Vagina (tissue), 2 donors: Measurements from ENCODE around the gene RAB12. TPM values are rescaled to one million over a fixed set of nuclear protein-coding genes. Genes with fewer than 3 reads are reported as not detected.

Source experiments
- DNase-seq, 2 donors: peaks; one replicate each; pipeline ENCODE4 v3.0.0-alpha.2; 2017; ENCODE audit errors: extremely low spot score in 2 of 2
- H3K27ac ChIP-seq: fragments of 200-600 bp; sonication (generic); one replicate; pipeline ENCODE4 v1.5.1; 2019
- H3K27me3 ChIP-seq: fragments of 200-600 bp; sonication (generic); one replicate; pipeline ENCODE4 v1.5.1; 2019
- H3K36me3 ChIP-seq, 2 donors: fragments of 200-600 bp; sonication (generic); one replicate each; pipeline ENCODE4 v1.5.1; 2017 to 2019
- H3K4me1 ChIP-seq: fragments of 200-600 bp; sonication (generic); one replicate; pipeline ENCODE4 v1.5.1; 2019
- H3K4me3 ChIP-seq, 2 donors: fragments of 200-600 bp; sonication (generic); 1 replicate in 1 of 2; 2 replicates in 1 of 2; pipeline ENCODE4 v1.5.1; 2016 to 2019
- H3K9me3 ChIP-seq: fragments of 200-600 bp; sonication (generic); one replicate; pipeline ENCODE4 v1.5.1; 2019
- CTCF ChIP-seq, 3 experiments: fragments of 450-650 bp in 2 of 3; fragments of 200-600 bp in 1 of 3; sonication (generic) in 1 of 3; IDR thresholded peaks; one replicate each; pipeline ENCODE4 v1.5.1; 2017 to 2019; ENCODE audit warnings: antibody characterized with exemption in 3 of 3, mild to moderate bottlenecking in 2 of 3, moderate library complexity in 2 of 3
- POLR2A ChIP-seq, 2 donors: fragments of 450-650 bp; IDR thresholded peaks; one replicate each; pipeline ENCODE4 v1.6.1; 2017; ENCODE audit warnings: antibody characterized with exemption in 2 of 2, mild to moderate bottlenecking in 2 of 2, moderate library complexity in 2 of 2
- POLR2AphosphoS5 ChIP-seq, 2 donors: sonication (generic); formaldehyde crosslinking; IDR thresholded peaks; one replicate each; pipeline ENCODE4 v1.9.0; 2017; ENCODE audit warnings: antibody characterized with exemption in 2 of 2, mild to moderate bottlenecking in 2 of 2, low read depth in 1 of 2; ENCODE audit not compliant: insufficient read depth in 1 of 2
- intact Hi-C: fragments of 100-400 bp; cut with DNase I; formaldehyde crosslinking; loops from one replicate; pipeline ENCODE4 v1.15.1; 2023
- total RNA-seq: library from RNA; depleted of rRNA; stranded (reverse); fragments of >200 nt; gene quantifications from one replicate; pipeline ENCODE4 v1.2.3, GENCODE V29; 2016

RAB12 gene
- total RNA-seq, 1 donor from 2014 or later, result 35.8 TPM

GRCh38 chr18:8657050-8657820, 48.0 kb downstream of the RAB12 start:
- Histone ChIP-seq H3K36me3 (no peaks in the 10 kb centered on the region), H3K27me3 (no peaks in the 10 kb centered on the region), H3K4me3 (no peak overlapping the region), H3K9me3 (no peaks in the 10 kb centered on the region), H3K27ac (no peak overlapping the region), H3K4me1 (peaks cover 5% of the 10 kb centered on the region)
- no peak for TF ChIP-seq CTCF (IDR thresholded peaks at IDR 0.05)
- no peak for TF ChIP-seq POLR2AphosphoS5 (IDR thresholded peaks at IDR 0.05; ENCODE audit: insufficient read depth in 1 of 2, low read depth in 1 of 2)
- TF ChIP-seq POLR2A (IDR thresholded peaks at IDR 0.05), result no peak
- intact Hi-C loops, result loop anchor here (10.0 kb wide), 1 partner anchor 328 kb away; no protein-coding TSS in a partner anchor
- DNase-seq, result no peak

- DNase-seq, result no peak
- Histone ChIP-seq H3K36me3 (no peaks in the 10 kb centered on the region), H3K9me3 (no peaks in the 10 kb centered on the region), H3K27ac (no peak overlapping the region), H3K4me1 (peaks cover 6% of the 10 kb centered on the region), H3K27me3 (no peaks in the 10 kb centered on the region), H3K4me3 (no peak overlapping the region)
- no peak for TF ChIP-seq POLR2AphosphoS5 (IDR thresholded peaks at IDR 0.05; ENCODE audit: insufficient read depth in 1 of 2, low read depth in 1 of 2)
- no peak for TF ChIP-seq POLR2A (IDR thresholded peaks at IDR 0.05)
- TF ChIP-seq CTCF (IDR thresholded peaks at IDR 0.05), result no peak
- intact Hi-C loops, result loop anchor here (10.0 kb wide), 1 partner anchor 327 kb away; no protein-coding TSS in a partner anchor
These were observed 48.7 kb downstream of the RAB12 start for GRCh38 chr18:8657873-8658470.

GRCh38 chr18:8658858-8659485, 49.7 kb downstream of the RAB12 start:
- Histone ChIP-seq H3K36me3 (no peaks in the 10 kb centered on the region), H3K4me1 (peaks cover 6% of the 10 kb centered on the region), H3K9me3 (no peaks in the 10 kb centered on the region), H3K27me3 (no peaks in the 10 kb centered on the region), H3K4me3 (no peak overlapping the region), H3K27ac (no peak overlapping the region)
- TF ChIP-seq POLR2AphosphoS5 (IDR thresholded peaks at IDR 0.05; ENCODE audit: insufficient read depth in 1 of 2, low read depth in 1 of 2) (no peak), POLR2A (IDR thresholded peaks at IDR 0.05) (no peak), CTCF (IDR thresholded peaks at IDR 0.05) (no peak)
- intact Hi-C loops, result loop anchor here (10.0 kb wide), 1 partner anchor 326 kb away; no protein-coding TSS in a partner anchor
- no peak for DNase-seq

GRCh38 chr18:8659609-8660242, 50.5 kb downstream of the RAB12 start:
- no peak overlapping the region for H3K27ac ChIP-seq
- H3K9me3 ChIP-seq, result no peaks in the 10 kb centered on the region
- DNase-seq, result no peak
- no peaks in the 10 kb centered on the region for H3K36me3 ChIP-seq
- no peaks in the 10 kb centered on the region for H3K27me3 ChIP-seq
- no peak overlapping the region for H3K4me3 ChIP-seq
- H3K4me1 ChIP-seq, result peaks cover 6% of the 10 kb centered on the region
- TF ChIP-seq POLR2AphosphoS5 (IDR thresholded peaks at IDR 0.05; ENCODE audit: insufficient read depth in 1 of 2, low read depth in 1 of 2) (no peak), CTCF (IDR thresholded peaks at IDR 0.05) (no peak), POLR2A (IDR thresholded peaks at IDR 0.05) (no peak)
- intact Hi-C loops, result loop anchor here (10.0 kb wide), 1 partner anchor 325 kb away; no protein-coding TSS in a partner anchor
